NCI-H1048 (cell line): ENCODE data around the gene P2RX1.

Source experiments
- DNase-seq: peaks from one replicate; lab custom pipeline; 2025; lab: John Stamatoyannopoulos, UW

P2RX1 gene

GRCh38 chr17:3924512-3925350 lies 8.5 kb upstream of the P2RX1 start:
- DNase-seq, result no peak

- no peak for DNase-seq
Measured at GRCh38 chr17:3923466-3924190, 7.4 kb upstream of the P2RX1 start.

- no peak for DNase-seq
Measured at GRCh38 chr17:3922765-3923164, 6.5 kb upstream of the P2RX1 start.

GRCh38 chr17:3921502-3922319 lies 5.4 kb upstream of the P2RX1 start:
- DNase-seq, result no peak

GRCh38 chr17:3921006-3921405 lies 4.7 kb upstream of the P2RX1 start:
- no peak for DNase-seq

- no peak for DNase-seq
Measured at GRCh38 chr17:3919123-3919624, 2.9 kb upstream of the P2RX1 start.

- DNase-seq, result no peak
Measured at GRCh38 chr17:3918372-3919122, 2.3 kb upstream of the P2RX1 start.

GRCh38 chr17:3917391-3917931 lies 1.2 kb upstream of the P2RX1 start:
- no peak for DNase-seq

GRCh38 chr17:3916825-3917224 lies 560 bp upstream of the P2RX1 start:
- no peak for DNase-seq

GRCh38 chr17:3915581-3915994 lies 677 bp downstream of the P2RX1 start:
- DNase-seq, result no peak

- DNase-seq, result no peak
Measured at GRCh38 chr17:3914312-3914670, 2.0 kb downstream of the P2RX1 start.

- DNase-seq, result no peak
Measured at GRCh38 chr17:3913531-3914311, 2.5 kb downstream of the P2RX1 start.

- no peak for DNase-seq
Measured at GRCh38 chr17:3912827-3913226, 3.4 kb downstream of the P2RX1 start.

- DNase-seq, result no peak
Measured at GRCh38 chr17:3911271-3912053, 4.8 kb downstream of the P2RX1 start.

GRCh38 chr17:3910420-3911270 lies 5.6 kb downstream of the P2RX1 start:
- no peak for DNase-seq

- no peak for DNase-seq
Measured at GRCh38 chr17:3909257-3909656, 7.0 kb downstream of the P2RX1 start.

GRCh38 chr17:3907483-3908216 lies 8.6 kb downstream of the P2RX1 start:
- DNase-seq, result no peak

- no peak for DNase-seq
Measured at GRCh38 chr17:3906881-3907280, 9.4 kb downstream of the P2RX1 start.
